ENCODE results near the gene PRKCE. TPM values are rescaled to one million over a fixed set of nuclear protein-coding genes. Genes with fewer than 3 reads are reported as not detected.

Gene PRKCE
- total and polyA plus RNA-seq, 2 of the 8 experiments (the other 6 are each of a cell fraction or from before 2014, with no cell fraction given) = 0.54 to 2.1 TPM

- no peak overlapping the region for H4K5ac ChIP-seq (ENCODE audit: insufficient read length, low read depth, low read length)
- H3K14ac ChIP-seq (ENCODE audit: insufficient read length) = no peak overlapping the region
- no peak overlapping the region for H2BK5ac ChIP-seq (ENCODE audit: low read depth, low read length)
- H2BK120ac ChIP-seq (replicated peaks; ENCODE audit: low read depth, low read length) = no peak overlapping the region
- H3K18ac ChIP-seq (ENCODE audit: extremely low read depth, low read length) = no peak overlapping the region
- POLR2A ChIA-PET (ENCODE audit: partially characterized antibody) = interaction anchor here (0.6 kb wide), 1 partner anchor 594 kb away, joined by 4 read pairs; no protein-coding TSS in a partner anchor
- H2BK15ac ChIP-seq (ENCODE audit: low read length) = no peak overlapping the region
- no peak overlapping the region for H4K91ac ChIP-seq (replicated peaks; ENCODE audit: insufficient read length, low read length)
- no peak overlapping the region for H3K4me2 ChIP-seq (ENCODE audit: insufficient read depth in 1 of 2, low read depth in 2 of 2, low read length in 2 of 2)
- no peaks in the 10 kb centered on the region for H4K20me1 ChIP-seq (replicated peaks in 1 of 2; ENCODE audit: control insufficient read depth in 1 of 2, insufficient read depth in 2 of 2, low read length in 2 of 2)
- H3K9me3 ChIP-seq (ENCODE audit: insufficient read depth in 2 of 2, low read depth in 1 of 2, low read length in 1 of 2) = no peaks in the 10 kb centered on the region
- no peak overlapping the region for H2AFZ ChIP-seq (ENCODE audit: low read length)
- no peaks in the 10 kb centered on the region for H3K79me2 ChIP-seq (ENCODE audit: control insufficient read depth in 1 of 2, insufficient read depth in 2 of 2, low read length in 2 of 2)
- H3K4ac ChIP-seq (replicated peaks; ENCODE audit: insufficient read length, low read depth, low read length) = no peak overlapping the region
- no peak overlapping the region for H2BK20ac ChIP-seq (ENCODE audit: low read length)
- H3K23ac ChIP-seq (ENCODE audit: insufficient read length) = no peak overlapping the region
- no peak overlapping the region for H4K8ac ChIP-seq (ENCODE audit: extremely low read depth, insufficient read depth, low read length)
- no peak overlapping the region for H3K56ac ChIP-seq (replicated peaks; ENCODE audit: insufficient read length, low read depth, low read length)
- 93% methylated on average over 9 of the region's 9 CpGs; no CpG with 5 or more reads in 1 of the 2 experiments for WGBS, 2 experiments (ENCODE audit: extremely low coverage in 1 of 2, insufficient coverage in 1 of 2, insufficient read length in 1 of 2, insufficient replicate concordance in 2 of 2, low coverage in 1 of 2, low lambda C conversion rate in 2 of 2, missing lambda C conversion rate in 1 of 2)
- CTCF ChIA-PET (ENCODE audit: partially characterized antibody) = interaction anchor here (0.7 to 2.4 kb wide), 9 partner anchors 11 to 884 kb away, joined by 3 to 19 read pairs (median 3); no protein-coding TSS in a partner anchor
- FAIRE-seq (no peak), DNase-seq (ENCODE audit: low read depth in 1 of 2, low spot score in 2 of 2) (no peak)
- no peaks in the 10 kb centered on the region for H3K79me1 ChIP-seq (ENCODE audit: low read depth, low read length)
- H3K4me3 ChIP-seq (ENCODE audit: extremely low read depth in 1 of 4, insufficient read depth in 2 of 4, low read depth in 3 of 4, low read length in 4 of 4) = no peak overlapping the region
- no peaks in the 10 kb centered on the region for H3K27me3 ChIP-seq (replicated peaks in 1 of 4; ENCODE audit: control insufficient read depth in 3 of 4, extremely low read depth in 1 of 4, insufficient read depth in 3 of 4, low read length in 3 of 4)
- H2AK5ac ChIP-seq (ENCODE audit: low read depth, low read length) = no peak overlapping the region
- no peaks in the 10 kb centered on the region for H3K23me2 ChIP-seq (ENCODE audit: low read depth, low read length)
- no peak overlapping the region for H3K9ac ChIP-seq (replicated peaks in 1 of 4; ENCODE audit: extremely low read depth in 1 of 4, low read depth in 3 of 4, low read length in 3 of 4)
- no peak overlapping the region for H3K27ac ChIP-seq (ENCODE audit: low read depth, low read length)
- H2BK12ac ChIP-seq (ENCODE audit: low read depth, low read length) = no peak overlapping the region
- no peaks in the 10 kb centered on the region for H3K36me3 ChIP-seq (ENCODE audit: control insufficient read depth in 2 of 4, insufficient read depth in 4 of 4, low read length in 3 of 4)
- no peaks in the 10 kb centered on the region; a peak in 1 of 7 replicates for H3K4me1 ChIP-seq (replicated peaks in 1 of 4; ENCODE audit: control insufficient read depth in 3 of 4, insufficient read depth in 4 of 4, low read length in 3 of 4)
- TF ChIP-seq EP300 (IDR thresholded peaks at IDR 0.05; ENCODE audit: borderline replicate concordance in 1 of 2, low read depth in 2 of 2, low read length in 2 of 2) (no peak), ZNF274 (IDR thresholded peaks at IDR 0.05; ENCODE audit: borderline replicate concordance, extremely low read depth, low read length) (no peak), CBX8 (IDR thresholded peaks at IDR 0.05; ENCODE audit: borderline replicate concordance, low read depth, low read length) (no peak), CTBP2 (IDR thresholded peaks at IDR 0.05; ENCODE audit: borderline replicate concordance, insufficient read depth, insufficient read length, low read length) (no peak), ATF3 (IDR thresholded peaks at IDR 0.05; ENCODE audit: insufficient read depth, low read depth, low read length) (no peak), BACH1 (IDR thresholded peaks at IDR 0.05; ENCODE audit: low read length) (no peak), KDM1A (IDR thresholded peaks at IDR 0.05; ENCODE audit: borderline replicate concordance, low read length) (no peak), YY1 (IDR thresholded peaks at IDR 0.05; ENCODE audit: low read depth, low read length) (no peak), JUND (IDR thresholded peaks at IDR 0.05; ENCODE audit: low read length) (no peak), RBBP5 (IDR thresholded peaks at IDR 0.05; ENCODE audit: borderline replicate concordance, low read depth, low read length) (no peak), GTF2F1 (IDR thresholded peaks at IDR 0.05; ENCODE audit: borderline replicate concordance, low read depth, low read length) (no peak), POLR2A (IDR thresholded peaks at IDR 0.05; ENCODE audit: control extremely low read depth in 1 of 2, low read depth in 2 of 2, low read length in 2 of 2) (no peak), MAX (IDR thresholded peaks at IDR 0.05) (no peak)
These were observed 352.5 kb downstream of the PRKCE start for GRCh38 chr2:46003903-46004473.
